ENCODE data around the gene AIFM2.
"Not testable (repeated sequence)": the region's sequence is repeated elsewhere in the genome, so short reads cannot be mapped to it uniquely, and the experiment has no call there.

Gene AIFM2

GRCh38 chr10:70162892-70163201, 30.2 kb upstream of the AIFM2 start:
- H3K4me2 ChIP-seq (ENCODE audit: low read length, poor library complexity, severe bottlenecking), result no peak overlapping the region
- H4K8ac ChIP-seq (ENCODE audit: low read length), result no peak overlapping the region
- no peak overlapping the region for H2BK120ac ChIP-seq (ENCODE audit: low read depth, low read length)
- H3K14ac ChIP-seq (ENCODE audit: low read length in 2 of 2), result no peak overlapping the region
- H3K4me3 ChIP-seq (ENCODE audit: insufficient read depth in 1 of 2, low read depth in 1 of 2, low read length in 2 of 2), result no peak overlapping the region
- no peak overlapping the region for H2BK5ac ChIP-seq (ENCODE audit: low read depth, low read length, poor library complexity, severe bottlenecking)
- peak overlapping the region; percentile 0 for H3K9ac ChIP-seq (ENCODE audit: low read length)
- DNase-seq, result peak; percentile 33
- peaks cover 9 to 88% of the 10 kb centered on the region in 2 experiments for H3K36me3 ChIP-seq (ENCODE audit: control insufficient read depth in 1 of 2, insufficient read depth in 2 of 2, low read depth in 1 of 2, low read length in 2 of 2)
- H2AFZ ChIP-seq (ENCODE audit: low read depth, low read length), result no peak overlapping the region
- H3K27ac ChIP-seq (ENCODE audit: low read length, poor library complexity, severe bottlenecking), result no peak overlapping the region
- H4K91ac ChIP-seq (ENCODE audit: low read length), result no peak overlapping the region
- no peaks in the 10 kb centered on the region for H3K9me3 ChIP-seq (ENCODE audit: control insufficient read depth, low read length)
- peaks cover 5% of the 10 kb centered on the region for H3K4me1 ChIP-seq (ENCODE audit: control insufficient read depth, insufficient read depth, low read depth, low read length)
- H2BK12ac ChIP-seq (ENCODE audit: low read length in 2 of 2), result no peak overlapping the region
- H2AK5ac ChIP-seq (ENCODE audit: low read length, severe bottlenecking), result no peak overlapping the region
- H3K4ac ChIP-seq (ENCODE audit: low read depth in 1 of 2, low read length in 2 of 2), result no peak overlapping the region
- peaks cover 4% of the 10 kb centered on the region for H3K79me1 ChIP-seq (replicated peaks; ENCODE audit: low read length, poor library complexity, severe bottlenecking)
- no peak overlapping the region for H3K18ac ChIP-seq (ENCODE audit: low read depth in 1 of 2, low read length in 2 of 2)
- no peaks in the 10 kb centered on the region for H3K27me3 ChIP-seq (ENCODE audit: control insufficient read depth in 1 of 2, insufficient read depth in 1 of 2, low read length in 2 of 2)
- WGBS, result no CpG with 5 or more reads among the region's 1 CpG
- no peak overlapping the region for H2BK15ac ChIP-seq (ENCODE audit: low read depth, poor library complexity, severe bottlenecking)
- no peak overlapping the region for H3K23ac ChIP-seq (ENCODE audit: low read length in 2 of 2)

- Histone ChIP-seq H3K27me3 (ENCODE audit: control insufficient read depth in 1 of 2, insufficient read depth in 1 of 2, low read length in 2 of 2) (no peaks in the 10 kb centered on the region), H4K91ac (ENCODE audit: low read length) (no peak overlapping the region), H3K4me2 (ENCODE audit: low read length, poor library complexity, severe bottlenecking) (no peak overlapping the region), H3K14ac (ENCODE audit: low read length in 2 of 2) (no peak overlapping the region), H3K27ac (ENCODE audit: low read length, poor library complexity, severe bottlenecking) (no peak overlapping the region), H3K4me3 (ENCODE audit: insufficient read depth in 1 of 2, low read depth in 1 of 2, low read length in 2 of 2) (peak overlapping the region in 1 of 2 experiments; percentile 12), H3K36me3 (ENCODE audit: control insufficient read depth in 1 of 2, insufficient read depth in 2 of 2, low read depth in 1 of 2, low read length in 2 of 2) (peaks cover 9 to 88% of the 10 kb centered on the region in 2 experiments), H3K79me1 (replicated peaks; ENCODE audit: low read length, poor library complexity, severe bottlenecking) (peaks cover 5% of the 10 kb centered on the region), H2BK12ac (ENCODE audit: low read length in 2 of 2) (no peak overlapping the region), H2BK120ac (ENCODE audit: low read depth, low read length) (no peak overlapping the region), H3K18ac (ENCODE audit: low read depth in 1 of 2, low read length in 2 of 2) (no peak overlapping the region), H3K9ac (ENCODE audit: low read length) (peak overlapping the region; percentile 0), H3K9me3 (ENCODE audit: control insufficient read depth, low read length) (no peaks in the 10 kb centered on the region), H3K4ac (ENCODE audit: low read depth in 1 of 2, low read length in 2 of 2) (no peak overlapping the region), H4K8ac (ENCODE audit: low read length) (no peak overlapping the region), H2AK5ac (ENCODE audit: low read length, severe bottlenecking) (no peak overlapping the region), H3K23ac (ENCODE audit: low read length in 2 of 2) (no peak overlapping the region), H3K4me1 (ENCODE audit: control insufficient read depth, insufficient read depth, low read depth, low read length) (peaks cover 4% of the 10 kb centered on the region), H2BK15ac (ENCODE audit: low read depth, poor library complexity, severe bottlenecking) (no peak overlapping the region), H2AFZ (ENCODE audit: low read depth, low read length) (no peak overlapping the region), H2BK5ac (ENCODE audit: low read depth, low read length, poor library complexity, severe bottlenecking) (no peak overlapping the region)
- 97% methylated on average over 1 of the region's 2 CpGs for WGBS
- DNase-seq, result peak; percentile 28
Measured at GRCh38 chr10:70162151-70162891, 29.7 kb upstream of the AIFM2 start.

GRCh38 chr10:70160798-70161197, 28.2 kb upstream of the AIFM2 start:
- no peak overlapping the region for H2BK5ac ChIP-seq (ENCODE audit: low read depth, low read length, poor library complexity, severe bottlenecking)
- H3K4me2 ChIP-seq (ENCODE audit: low read length, poor library complexity, severe bottlenecking), result no peak overlapping the region
- 60% methylated on average over 1 of the region's 1 CpG for WGBS
- H3K27ac ChIP-seq (ENCODE audit: low read length, poor library complexity, severe bottlenecking), result no peak overlapping the region
- no peak overlapping the region for H3K14ac ChIP-seq (ENCODE audit: low read length in 2 of 2)
- no peak overlapping the region for H4K91ac ChIP-seq (ENCODE audit: low read length)
- H2BK15ac ChIP-seq (ENCODE audit: low read depth, poor library complexity, severe bottlenecking), result no peak overlapping the region
- H3K18ac ChIP-seq (ENCODE audit: low read depth in 1 of 2, low read length in 2 of 2), result no peak overlapping the region
- no peak overlapping the region for H3K23ac ChIP-seq (ENCODE audit: low read length in 2 of 2)
- no peaks in the 10 kb centered on the region for H3K9me3 ChIP-seq (ENCODE audit: control insufficient read depth, low read length)
- H4K8ac ChIP-seq (ENCODE audit: low read length), result no peak overlapping the region
- H3K4ac ChIP-seq (ENCODE audit: low read depth in 1 of 2, low read length in 2 of 2), result no peak overlapping the region
- no peak overlapping the region for H2BK120ac ChIP-seq (ENCODE audit: low read depth, low read length)
- H2AFZ ChIP-seq (ENCODE audit: low read depth, low read length), result no peak overlapping the region
- no peak overlapping the region for H3K4me3 ChIP-seq (ENCODE audit: insufficient read depth in 1 of 2, low read depth in 1 of 2, low read length in 2 of 2)
- DNase-seq, result no peak
- H3K9ac ChIP-seq (ENCODE audit: low read length), result no peak overlapping the region
- no peak overlapping the region for H2AK5ac ChIP-seq (ENCODE audit: low read length, severe bottlenecking)
- no peaks in the 10 kb centered on the region for H3K27me3 ChIP-seq (ENCODE audit: control insufficient read depth in 1 of 2, insufficient read depth in 1 of 2, low read length in 2 of 2)
- H2BK12ac ChIP-seq (ENCODE audit: low read length in 2 of 2), result no peak overlapping the region
- peaks cover 3% of the 10 kb centered on the region for H3K4me1 ChIP-seq (ENCODE audit: control insufficient read depth, insufficient read depth, low read depth, low read length)
- H3K79me1 ChIP-seq (replicated peaks; ENCODE audit: low read length, poor library complexity, severe bottlenecking), result peaks cover 10% of the 10 kb centered on the region
- H3K36me3 ChIP-seq (ENCODE audit: control insufficient read depth in 1 of 2, insufficient read depth in 2 of 2, low read depth in 1 of 2, low read length in 2 of 2), result peaks cover 17 to 89% of the 10 kb centered on the region in 2 experiments

GRCh38 chr10:70159366-70159765, 26.7 kb upstream of the AIFM2 start:
- not testable (repeated sequence) for H3K27me3 ChIP-seq (ENCODE audit: control insufficient read depth in 1 of 2, insufficient read depth in 1 of 2, low read length in 2 of 2); H3K4me2 ChIP-seq (ENCODE audit: low read length, poor library complexity, severe bottlenecking); H2BK15ac ChIP-seq (ENCODE audit: low read depth, poor library complexity, severe bottlenecking); H2BK12ac ChIP-seq (ENCODE audit: low read length in 2 of 2); H4K91ac ChIP-seq (ENCODE audit: low read length); H2BK120ac ChIP-seq (ENCODE audit: low read depth, low read length); H3K23ac ChIP-seq (ENCODE audit: low read length in 2 of 2); DNase-seq; H4K8ac ChIP-seq (ENCODE audit: low read length); H3K27ac ChIP-seq (ENCODE audit: low read length, poor library complexity, severe bottlenecking); H2BK5ac ChIP-seq (ENCODE audit: low read depth, low read length, poor library complexity, severe bottlenecking); H3K9me3 ChIP-seq (ENCODE audit: control insufficient read depth, low read length); H2AFZ ChIP-seq (ENCODE audit: low read depth, low read length); H3K4me3 ChIP-seq (ENCODE audit: insufficient read depth in 1 of 2, low read depth in 1 of 2, low read length in 2 of 2); H3K9ac ChIP-seq (ENCODE audit: low read length); H3K14ac ChIP-seq (ENCODE audit: low read length in 2 of 2); H3K4me1 ChIP-seq (ENCODE audit: control insufficient read depth, insufficient read depth, low read depth, low read length); H3K4ac ChIP-seq (ENCODE audit: low read depth in 1 of 2, low read length in 2 of 2); H3K18ac ChIP-seq (ENCODE audit: low read depth in 1 of 2, low read length in 2 of 2); H2AK5ac ChIP-seq (ENCODE audit: low read length, severe bottlenecking)
- peaks cover 10% of the 10 kb centered on the region for H3K79me1 ChIP-seq (replicated peaks; ENCODE audit: low read length, poor library complexity, severe bottlenecking)
- H3K36me3 ChIP-seq (ENCODE audit: control insufficient read depth in 1 of 2, insufficient read depth in 2 of 2, low read depth in 1 of 2, low read length in 2 of 2), result peaks cover 17 to 92% of the 10 kb centered on the region in 2 experiments
- WGBS, result 64% methylated on average over 3 of the region's 3 CpGs

Data from mesenchymal stem cell (in vitro differentiated cells and primary cell).